IMR-90 (cell line): ENCODE results near the gene TENM4. TPM values are rescaled to one million over a fixed set of nuclear protein-coding genes. Genes with fewer than 3 reads are reported as not detected.

Source experiments
- ATAC-seq: fragments of 200-7000 bp; cut with Tn5 transposase; 2 replicates; pipeline ENCODE4 v1.9.1; 2020; ENCODE audit warnings: low read depth, mild to moderate bottlenecking, moderate library complexity
- BruUV-seq: library from RNA; stranded (reverse); fragments of 400-500 nt; replicated peaks from 2 replicates; lab custom pipeline; 2021; lab: Mats Ljungman, UMichigan
- CTCF ChIA-PET: fragments of 300-600 bp; formaldehyde crosslinking; extraction: SDS; loops from one replicate; lab custom pipeline; 2021; ENCODE audit warnings: antibody characterized with exemption; lab: Yijun Ruan, JAX
- POLR2A ChIA-PET: fragments of 300-600 bp; sonication (Branson Sonifier 250); formaldehyde crosslinking; loops from one replicate; lab custom pipeline; 2022; ENCODE audit warnings: antibody characterized with exemption; ENCODE audit not compliant: unreplicated experiment; lab: Charles Lee
- DNase-seq: peaks from one replicate; pipeline ENCODE4 v3.0.0; 2013
- H2AFZ ChIP-seq: replicated peaks from 2 replicates; pipeline ENCODE3; 2013; ENCODE audit warnings: low read length, mild to moderate bottlenecking; ENCODE audit not compliant: poor library complexity
- H2AK5ac ChIP-seq: 2 replicates; pipeline ENCODE4 v1.6.1; 2013; ENCODE audit warnings: low read depth, low read length, inconsistent platforms
- H2AK9ac ChIP-seq: replicated peaks from 2 replicates; pipeline ENCODE3; 2013; ENCODE audit warnings: mild to moderate bottlenecking, low read depth, low read length, moderate library complexity; ENCODE audit not compliant: poor library complexity
- H2BK120ac ChIP-seq: 2 replicates; pipeline ENCODE4 v1.6.1; 2013; ENCODE audit warnings: low read depth, low read length, inconsistent platforms
- H2BK15ac ChIP-seq: 3 replicates; pipeline ENCODE4 v1.6.1; 2013; ENCODE audit warnings: low read depth, low read length, inconsistent platforms
- H2BK20ac ChIP-seq: 2 replicates; pipeline ENCODE4 v1.6.1; 2013; ENCODE audit warnings: low read depth, mild to moderate bottlenecking, inconsistent platforms, low read length, moderate library complexity
- H2BK5ac ChIP-seq: 2 replicates; pipeline ENCODE4 v1.6.1; 2013; ENCODE audit warnings: mild to moderate bottlenecking, low read depth, low read length, inconsistent platforms; ENCODE audit not compliant: poor library complexity, severe bottlenecking
- H3K14ac ChIP-seq: replicated peaks from 2 replicates; pipeline ENCODE4 v1.6.1; 2013; ENCODE audit warnings: low read depth, low read length, inconsistent platforms
- H3K18ac ChIP-seq: 2 replicates; pipeline ENCODE4 v1.6.1; 2013; ENCODE audit warnings: low read depth, low read length, control low read depth
- H3K23ac ChIP-seq: 2 replicates; pipeline ENCODE4 v1.6.1; 2013; ENCODE audit warnings: low read depth, low read length, inconsistent platforms
- H3K27ac ChIP-seq: 2 replicates; pipeline ENCODE4 v1.5.1; 2013; ENCODE audit warnings: mild to moderate bottlenecking, control low read depth, low read length; ENCODE audit not compliant: insufficient read depth
- H3K27me3 ChIP-seq: 2 replicates; pipeline ENCODE4 v1.6.1; 2013; ENCODE audit warnings: low read length; ENCODE audit not compliant: control insufficient read depth, insufficient read depth
- H3K36me3 ChIP-seq: 2 replicates; pipeline ENCODE4 v1.6.1; 2013; ENCODE audit warnings: low read length, mixed read lengths; ENCODE audit not compliant: control insufficient read depth, insufficient read depth
- H3K4ac ChIP-seq: 2 replicates; pipeline ENCODE4 v1.6.1; 2013; ENCODE audit warnings: low read depth, low read length, inconsistent platforms
- H3K4me1 ChIP-seq: 2 replicates; pipeline ENCODE4 v1.6.1; 2013; ENCODE audit warnings: low read length, mixed read lengths; ENCODE audit not compliant: control insufficient read depth, insufficient read depth
- H3K4me2 ChIP-seq: 2 replicates; pipeline ENCODE4 v1.6.1; 2013; ENCODE audit warnings: low read depth, mild to moderate bottlenecking, control low read depth, low read length, moderate library complexity
- H3K4me3 ChIP-seq: 2 replicates; pipeline ENCODE4 v1.5.1; 2013; ENCODE audit warnings: low read depth, mild to moderate bottlenecking, control low read depth, low read length, moderate library complexity; ENCODE audit not compliant: insufficient read depth
- H3K56ac ChIP-seq: 2 replicates; pipeline ENCODE4 v1.6.1; 2013; ENCODE audit warnings: low read length, inconsistent platforms; ENCODE audit not compliant: insufficient read depth; ENCODE audit errors: extremely low read depth
- H3K79me1 ChIP-seq, 2 experiments: 2 replicates each; pipeline ENCODE4 v1.6.1; 2013; ENCODE audit warnings: low read length in 2 of 2, inconsistent platforms in 1 of 2, low read depth in 1 of 2
- H3K9ac ChIP-seq: 2 replicates; pipeline ENCODE4 v1.6.1; 2013; ENCODE audit warnings: low read depth, low read length, control low read depth
- H3K9me1 ChIP-seq: 2 replicates; pipeline ENCODE4 v1.6.1; 2013; ENCODE audit warnings: low read length, inconsistent platforms; ENCODE audit not compliant: insufficient read depth
- H3K9me3 ChIP-seq: 2 replicates; pipeline ENCODE4 v1.6.1; 2013; ENCODE audit warnings: low read length; ENCODE audit not compliant: control insufficient read depth, insufficient read depth
- H4K20me1 ChIP-seq: 2 replicates; pipeline ENCODE4 v1.6.1; 2013; ENCODE audit warnings: low read length, inconsistent platforms; ENCODE audit not compliant: insufficient read depth
- H4K5ac ChIP-seq: 2 replicates; pipeline ENCODE4 v1.6.1; 2013; ENCODE audit warnings: mild to moderate bottlenecking, low read depth, low read length, control low read depth
- H4K8ac ChIP-seq, 2 experiments: 2 replicates each; pipeline ENCODE4 v1.6.1; 2013; ENCODE audit warnings: low read depth in 2 of 2, low read length in 2 of 2, control low read depth in 1 of 2, inconsistent platforms in 1 of 2
- H4K91ac ChIP-seq: 2 replicates; pipeline ENCODE4 v1.6.1; 2013; ENCODE audit warnings: low read depth, low read length, inconsistent platforms; ENCODE audit not compliant: insufficient read depth
- BHLHE40 ChIP-seq: fragments of 150-350 bp; IDR thresholded peaks from 2 replicates; pipeline ENCODE4 v1.6.1; 2016; ENCODE audit warnings: mild to moderate bottlenecking, low read depth, low read length
- CEBPB ChIP-seq: IDR thresholded peaks from 2 replicates; pipeline ENCODE4 v1.6.1; 2012; ENCODE audit warnings: low read depth, low read length, improper control_type of control experiment
- CHD1 ChIP-seq: IDR thresholded peaks from 2 replicates; pipeline ENCODE4 v1.6.1; 2012; ENCODE audit warnings: low read depth, low read length, improper control_type of control experiment
- CTCF ChIP-seq: conservative IDR thresholded peaks from 2 replicates; pipeline ENCODE4 v1.5.1; 2012; ENCODE audit warnings: mild to moderate bottlenecking, low read depth, low read length, improper control_type of control experiment
- FOS ChIP-seq: fragments of 150-350 bp; IDR thresholded peaks from 2 replicates; pipeline ENCODE4 v1.6.1; 2016; ENCODE audit warnings: low read depth, low read length
- MAFK ChIP-seq: IDR thresholded peaks from 2 replicates; pipeline ENCODE4 v1.6.1; 2012; ENCODE audit warnings: low read depth, low read length, improper control_type of control experiment
- MAZ ChIP-seq: IDR thresholded peaks from 2 replicates; pipeline ENCODE4 v1.6.1; 2012; ENCODE audit warnings: low read depth, mild to moderate bottlenecking, low read length, improper control_type of control experiment, moderate library complexity, borderline replicate concordance
- MXI1 ChIP-seq: IDR thresholded peaks from 2 replicates; pipeline ENCODE4 v1.6.1; 2012; ENCODE audit warnings: low read depth, mild to moderate bottlenecking, low read length, moderate library complexity, borderline replicate concordance
- NFE2L2 ChIP-seq: fragments of 150-350 bp; IDR thresholded peaks from 2 replicates; pipeline ENCODE4 v1.6.1; 2016; ENCODE audit warnings: low read depth, mild to moderate bottlenecking, low read length
- POLR2A ChIP-seq: IDR thresholded peaks from 2 replicates; pipeline ENCODE4 v1.6.1; 2012; ENCODE audit warnings: mild to moderate bottlenecking, low read depth, low read length
- RAD21 ChIP-seq: IDR thresholded peaks from 2 replicates; pipeline ENCODE4 v1.6.1; 2012; ENCODE audit warnings: low read length, improper control_type of control experiment
- RCOR1 ChIP-seq: IDR thresholded peaks from 2 replicates; pipeline ENCODE4 v1.6.1; 2012; ENCODE audit warnings: mild to moderate bottlenecking, low read length, improper control_type of control experiment; ENCODE audit not compliant: insufficient replicate concordance
- RFX5 ChIP-seq: IDR thresholded peaks from 2 replicates; pipeline ENCODE4 v1.8.0; 2012; ENCODE audit warnings: low read depth, mild to moderate bottlenecking, low read length, moderate library complexity
- SMC3 ChIP-seq: fragments of 150-350 bp; IDR thresholded peaks from 2 replicates; pipeline ENCODE4 v1.6.1; 2016; ENCODE audit warnings: low read depth, mild to moderate bottlenecking, antibody characterized with exemption, low read length, moderate library complexity
- USF2 ChIP-seq: fragments of 150-350 bp; IDR thresholded peaks from 2 replicates; pipeline ENCODE4 v1.6.1; 2017; ENCODE audit warnings: mild to moderate bottlenecking, antibody characterized with exemption, low read length, low read depth
- WGBS, 2 experiments: methylation state at CpG; one replicate each; pipeline versions ENCODE4 v1.1.5 to v1.1.7; 2013; ENCODE audit warnings: missing lambda C conversion rate in 2 of 2; ENCODE audit not compliant: insufficient read length in 1 of 2; ENCODE audit errors: extremely low coverage in 2 of 2; 5-methylcytosine and 5-hydroxymethylcytosine counted together
- dilution Hi-C: fragments of 300-500 bp; cut with HindIII; formaldehyde crosslinking; loops from one replicate; pipeline ENCODE4 v1.14.3; 2018; ENCODE audit warnings: low sequenced_read_pairs; ENCODE audit not compliant: unreplicated experiment
- in situ Hi-C: fragments of 300-500 bp; cut with MboI; formaldehyde crosslinking; loops from 3 replicates; pipeline ENCODE4 v1.14.3; 2019; ENCODE audit warnings: low sequenced_read_pairs, inconsistent platforms, mixed read lengths
- intact Hi-C: fragments of 100-400 bp; cut with micrococcal nuclease; formaldehyde crosslinking; loops from 2 replicates; pipeline ENCODE4 v1.10.0; 2022
- polyA plus RNA-seq, 3 experiments: library from polyadenylated mRNA; depleted of rRNA; stranded (reverse); fragments of >200 nt; gene quantifications; 2 replicates each; pipeline ENCODE4 v1.2.3, GENCODE V29; 2012; ENCODE audit warnings: low replicate concordance in 1 of 3
- total RNA-seq: library from RNA; depleted of rRNA; stranded (reverse); fragments of >200 nt; gene quantifications from 2 replicates; pipeline ENCODE4 v1.2.3, GENCODE V29; 2012
- TF ChIP-seq, protein P1 (sequence below): fragments of 150-350 bp; IDR thresholded peaks from 2 replicates; pipeline ENCODE4 v1.6.1; 2016; ENCODE audit warnings: low read depth, mild to moderate bottlenecking, low read length, moderate library complexity, borderline replicate concordance

TENM4 gene
- total and polyA plus RNA-seq, 2 of the 4 experiments (the other 2 are of a cell fraction) = 7.4 to 9.0 TPM

DNA sequence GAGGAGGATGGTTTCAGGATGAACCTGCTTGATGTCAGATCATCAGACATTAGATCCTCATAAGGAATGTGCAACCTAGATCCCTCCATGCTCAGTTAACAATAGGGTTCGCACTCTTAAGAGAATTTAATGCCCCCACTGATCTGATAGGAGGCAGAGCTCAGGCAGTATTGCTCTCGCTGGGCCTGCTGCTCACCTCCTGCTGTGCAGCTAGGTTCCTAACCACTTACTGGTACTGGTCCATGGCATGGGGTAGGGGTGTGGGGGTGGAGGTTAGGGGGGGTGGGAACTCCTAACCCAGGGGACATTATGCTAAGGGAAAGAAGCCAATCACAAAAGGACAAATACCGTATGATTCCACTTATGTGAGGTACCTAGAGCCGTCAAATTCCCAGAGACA lies 256.5 kb downstream of the TENM4 start:
- no peak overlapping the region for H2BK5ac ChIP-seq
- DNase-seq = no peak
- ChIA-PET CTCF (no interaction called here), POLR2A (no interaction called here)
- WGBS, 2 experiments = 90% methylated on average over 2 of the region's 4 CpGs; no CpG with 5 or more reads in 1 of the 2 experiments
- H2AK5ac ChIP-seq = 0 out of 2 replicates have a peak overlapping the region, but pooled peaks have one; percentile 1
- H3K27ac ChIP-seq = no peak overlapping the region
- peak overlapping the region; percentile 11; the same call in 1 of the 2 replicates for H2BK20ac ChIP-seq
- H4K5ac ChIP-seq = no peak overlapping the region
- H2BK120ac ChIP-seq = 0 out of 2 replicates have a peak overlapping the region, but pooled peaks have one; percentile 27
- in situ Hi-C loops (no loop called here), intact Hi-C loops (no loop called here), dilution Hi-C loops (no loop called here)
- H2AFZ ChIP-seq = no peak overlapping the region
- H3K27me3 ChIP-seq = no peaks in the 10 kb centered on the region
- H3K4me1 ChIP-seq = peaks cover 4% of the 10 kb centered on the region; the same call in 1 of the 2 replicates
- H3K56ac ChIP-seq = no peak overlapping the region
- no peak overlapping the region; the same call in 2 of the 3 replicates for H2BK15ac ChIP-seq
- H3K18ac ChIP-seq = no peak overlapping the region
- peaks cover 4% of the 10 kb centered on the region for H3K9me3 ChIP-seq
- H3K9me1 ChIP-seq = peaks cover 3% of the 10 kb centered on the region; the same call in 1 of the 2 replicates
- ATAC-seq = no peak
- no peak overlapping the region for H4K8ac ChIP-seq
- H3K4me2 ChIP-seq = no peak overlapping the region
- H3K14ac ChIP-seq = no peak overlapping the region
- no peak overlapping the region for H2AK9ac ChIP-seq
- no peak overlapping the region for H3K9ac ChIP-seq
- H3K23ac ChIP-seq = no peak overlapping the region
- TF ChIP-seq BHLHE40 (no peak), USF2 (no peak), RCOR1 (no peak), MAZ (no peak), MXI1 (no peak), FOS (no peak), MAFK (no peak), SMC3 (no peak), CTCF (no peak), RAD21 (no peak), NFE2L2 (no peak), POLR2A (no peak), CEBPB (no peak), CHD1 (no peak), RFX5 (no peak)
- TF ChIP-seq, protein P1, sequence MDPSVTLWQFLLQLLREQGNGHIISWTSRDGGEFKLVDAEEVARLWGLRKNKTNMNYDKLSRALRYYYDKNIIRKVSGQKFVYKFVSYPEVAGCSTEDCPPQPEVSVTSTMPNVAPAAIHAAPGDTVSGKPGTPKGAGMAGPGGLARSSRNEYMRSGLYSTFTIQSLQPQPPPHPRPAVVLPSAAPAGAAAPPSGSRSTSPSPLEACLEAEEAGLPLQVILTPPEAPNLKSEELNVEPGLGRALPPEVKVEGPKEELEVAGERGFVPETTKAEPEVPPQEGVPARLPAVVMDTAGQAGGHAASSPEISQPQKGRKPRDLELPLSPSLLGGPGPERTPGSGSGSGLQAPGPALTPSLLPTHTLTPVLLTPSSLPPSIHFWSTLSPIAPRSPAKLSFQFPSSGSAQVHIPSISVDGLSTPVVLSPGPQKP = no peak
- no peaks in the 10 kb centered on the region for H4K20me1 ChIP-seq
- H3K4me3 ChIP-seq = no peak overlapping the region
- no peak overlapping the region for H3K4ac ChIP-seq
- no peaks in the 10 kb centered on the region for H3K79me1 ChIP-seq
- BruUV-seq = no TSS peak
- peak overlapping the region; percentile 6; the same call in 1 of the 2 replicates for H4K91ac ChIP-seq
- no peaks in the 10 kb centered on the region for H3K36me3 ChIP-seq
